ENCODE data around the gene TOM1L2.

Gene TOM1L2

GRCh38 chr17:17893801-17894644, 78.2 kb downstream of the TOM1L2 start:
- DNase-seq: no peak

GRCh38 chr17:17892731-17893130, 79.5 kb downstream of the TOM1L2 start:
- DNase-seq: no peak

GRCh38 chr17:17892009-17892408, 80.2 kb downstream of the TOM1L2 start:
- peak; percentile 24 for DNase-seq

- no peak for DNase-seq
Observed at GRCh38 chr17:17890773-17891759, 81.1 kb downstream of the TOM1L2 start.

GRCh38 chr17:17889922-17890321, 82.3 kb downstream of the TOM1L2 start:
- no peak for DNase-seq

- DNase-seq: no peak
Observed at GRCh38 chr17:17888821-17889220, 83.4 kb downstream of the TOM1L2 start.

GRCh38 chr17:17888371-17888770, 83.8 kb downstream of the TOM1L2 start:
- DNase-seq: no peak

- DNase-seq: no peak
Observed at GRCh38 chr17:17887752-17888304, 84.4 kb downstream of the TOM1L2 start.

- no peak for DNase-seq
Observed at GRCh38 chr17:17886726-17887125, 85.5 kb downstream of the TOM1L2 start.

- DNase-seq: no peak
Observed at GRCh38 chr17:17886226-17886625, 86.0 kb downstream of the TOM1L2 start.

GRCh38 chr17:17884391-17885357, 87.5 kb downstream of the TOM1L2 start:
- DNase-seq: no peak

- no peak for DNase-seq
Observed at GRCh38 chr17:17883801-17884200, 88.4 kb downstream of the TOM1L2 start.

GRCh38 chr17:17882082-17882581, 90.1 kb downstream of the TOM1L2 start:
- DNase-seq: no peak

- no peak for DNase-seq
Observed at GRCh38 chr17:17880577-17881196, 91.5 kb downstream of the TOM1L2 start.

- DNase-seq: no peak
Observed at GRCh38 chr17:17877529-17878358, 94.5 kb downstream of the TOM1L2 start.

GRCh38 chr17:17876959-17877528, 95.2 kb downstream of the TOM1L2 start:
- DNase-seq: no peak

- DNase-seq: no peak
Observed at GRCh38 chr17:17874478-17874877, 97.7 kb downstream of the TOM1L2 start.

- DNase-seq: no peak
Observed at GRCh38 chr17:17873450-17873991, 98.7 kb downstream of the TOM1L2 start.

GRCh38 chr17:17872547-17873345, 99.5 kb downstream of the TOM1L2 start:
- DNase-seq: no peak
